K562 (cell line): ENCODE data around the gene ELOVL5.

ENCODE experiments used
- ESRRA ChIP-seq: fragments of 450-650 bp; IDR thresholded peaks from 2 replicates; pipeline ENCODE4 v1.6.1; 2014; ENCODE audit warnings: low read depth, mild to moderate bottlenecking, moderate library complexity, borderline replicate concordance
- FUS ChIP-seq: fragments of 200-400 bp; formaldehyde crosslinking; optimal IDR thresholded peaks from 2 replicates; pipeline ENCODE3; 2017; ENCODE audit warnings: low read depth, low read length
- POLR2A ChIP-seq: fragments of 450-650 bp; conservative IDR thresholded peaks from 2 replicates; pipeline ENCODE4 v1.6.1; 2016
- RAD21 ChIP-seq, 2 experiments: fragments of 250-450 bp in 1 of 2; fragments of 450-650 bp in 1 of 2; sonication (Bioruptor Pico) in 1 of 2; formaldehyde crosslinking in 1 of 2; IDR thresholded peaks in 1 of 2; conservative IDR thresholded peaks in 1 of 2; 2 replicates each; pipeline versions ENCODE4 v1.4.0 to v1.8.0; 2020 to 2022; ENCODE audit warnings: mild to moderate bottlenecking in 2 of 2, moderate library complexity in 1 of 2

DNA sequence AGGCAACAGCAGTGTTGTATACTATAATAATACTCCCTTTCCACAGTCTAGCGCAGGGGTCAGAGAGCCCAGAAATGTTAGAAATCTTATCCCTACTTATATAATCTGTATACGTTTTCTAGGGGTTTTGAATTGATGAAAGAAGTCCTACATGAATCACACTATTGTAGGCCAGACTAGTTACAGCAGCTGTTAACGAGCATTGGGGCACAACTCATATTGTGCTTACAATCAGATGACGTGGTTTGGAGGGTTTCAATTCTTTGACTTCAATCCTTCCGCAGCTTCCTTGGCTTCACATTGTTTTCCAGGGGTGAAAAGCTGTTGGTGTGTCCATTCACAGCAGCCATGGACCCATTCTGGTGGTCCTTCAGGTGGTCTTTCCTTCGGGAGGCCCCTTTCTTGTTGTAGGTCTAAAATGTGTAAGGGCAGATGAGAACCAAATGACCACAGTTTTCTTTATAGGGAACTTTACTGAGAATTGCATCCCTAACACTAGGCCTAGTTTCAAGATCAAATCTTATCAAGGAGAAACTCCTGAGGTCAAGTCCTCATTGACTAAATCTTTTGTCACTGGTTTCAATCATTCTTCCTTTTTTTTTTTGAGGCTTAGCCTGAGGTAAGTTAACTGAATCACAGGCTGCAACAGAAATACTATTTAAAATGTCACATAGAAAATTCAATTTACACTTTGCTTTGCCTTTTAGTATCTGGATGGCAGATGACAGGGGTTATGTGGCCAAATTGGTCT lies 79.7 kb downstream of the ELOVL5 start:
- TF ChIP-seq ESRRA (no peak), RAD21 (CRISPR knock-in tag; conservative IDR thresholded peaks at IDR 0.05 in 1 of 2, IDR thresholded peaks at IDR 0.05 in 1 of 2) (no peak), FUS (no peak), POLR2A (no peak)
